Pulmonary artery endothelial cell (primary cell): Measurements from ENCODE around the gene PPP1R16B. TPM values are rescaled to one million over a fixed set of nuclear protein-coding genes. Genes with fewer than 3 reads are reported as not detected.

Experiments
- DNase-seq: peaks from one replicate; pipeline ENCODE4 v3.0.0-alpha.2; 2011; ENCODE audit warnings: low read depth, low spot score
- total RNA-seq: library from RNA; depleted of rRNA; stranded (reverse); fragments of >200 nt; gene quantifications from 2 replicates; pipeline ENCODE4 v1.2.3, GENCODE V29; 2014

PPP1R16B gene
- total RNA-seq, 1 donor from 2014 or later: 118 TPM

- DNase-seq: no peak
Observed at GRCh38 chr20:38874460-38875174, 69.1 kb downstream of the PPP1R16B start.

- peak; percentile 78 for DNase-seq
Observed at GRCh38 chr20:38875175-38875993, 69.9 kb downstream of the PPP1R16B start.

DNA sequence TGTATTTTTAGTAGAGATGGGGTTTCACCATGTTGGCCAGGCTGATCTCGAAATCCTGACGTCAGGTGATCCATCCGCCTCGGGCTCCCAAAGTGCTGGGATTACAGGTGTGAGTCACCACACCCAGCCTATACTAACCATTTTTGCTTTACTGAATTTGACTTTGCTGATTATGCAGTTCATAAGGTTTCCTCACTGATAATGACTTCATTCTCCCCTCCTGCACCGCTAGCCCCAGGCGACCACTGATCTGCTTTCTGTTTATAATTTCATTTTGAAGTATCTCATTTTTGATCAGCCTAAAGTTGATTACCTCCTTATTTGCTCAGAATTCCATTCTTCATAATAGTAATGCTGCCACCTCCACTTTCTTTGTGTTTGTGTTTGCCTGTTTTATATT is 72.0 kb downstream of the PPP1R16B start:
- no peak for DNase-seq

- DNase-seq: no peak
Observed at GRCh38 chr20:38878866-38879265, 73.4 kb downstream of the PPP1R16B start.

DNA sequence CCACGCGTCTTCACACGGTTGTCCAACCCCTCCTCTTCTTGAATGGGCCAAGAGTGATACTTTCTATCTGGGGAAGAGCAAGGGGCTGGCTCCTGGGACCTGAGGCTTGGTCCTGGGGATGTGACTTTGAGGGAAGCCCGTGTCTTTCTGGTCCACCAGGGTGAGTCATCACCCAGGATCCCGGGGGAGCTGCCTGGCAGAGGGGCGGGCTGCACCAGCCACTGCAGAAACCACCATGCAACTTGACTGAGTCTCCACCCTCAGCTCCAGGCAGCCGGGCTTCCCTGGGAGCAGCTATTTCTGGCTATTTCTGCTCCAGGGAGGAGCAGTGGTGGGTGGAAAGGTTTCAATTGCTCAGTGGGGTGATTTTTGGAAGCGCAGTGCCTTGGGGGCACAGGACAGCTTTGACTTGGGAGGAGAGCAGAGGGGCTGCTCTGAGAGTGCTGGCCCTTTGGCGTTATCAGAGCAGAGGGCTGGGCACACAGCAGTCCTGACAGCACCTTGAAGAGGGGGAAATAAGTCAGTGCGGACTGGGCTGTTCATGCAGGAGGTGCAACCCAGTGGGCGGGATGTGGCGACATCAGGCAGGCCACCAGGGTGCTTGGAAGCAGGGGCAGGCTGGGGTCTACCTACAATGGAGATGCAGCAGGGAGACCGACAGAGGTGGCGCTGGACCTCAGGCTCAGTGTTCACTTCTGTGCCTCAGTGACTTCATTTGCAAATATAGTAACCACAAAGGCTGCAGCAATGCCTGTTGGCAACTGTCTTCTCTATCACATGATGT is 75.6 kb downstream of the PPP1R16B start:
- no peak for DNase-seq

DNA sequence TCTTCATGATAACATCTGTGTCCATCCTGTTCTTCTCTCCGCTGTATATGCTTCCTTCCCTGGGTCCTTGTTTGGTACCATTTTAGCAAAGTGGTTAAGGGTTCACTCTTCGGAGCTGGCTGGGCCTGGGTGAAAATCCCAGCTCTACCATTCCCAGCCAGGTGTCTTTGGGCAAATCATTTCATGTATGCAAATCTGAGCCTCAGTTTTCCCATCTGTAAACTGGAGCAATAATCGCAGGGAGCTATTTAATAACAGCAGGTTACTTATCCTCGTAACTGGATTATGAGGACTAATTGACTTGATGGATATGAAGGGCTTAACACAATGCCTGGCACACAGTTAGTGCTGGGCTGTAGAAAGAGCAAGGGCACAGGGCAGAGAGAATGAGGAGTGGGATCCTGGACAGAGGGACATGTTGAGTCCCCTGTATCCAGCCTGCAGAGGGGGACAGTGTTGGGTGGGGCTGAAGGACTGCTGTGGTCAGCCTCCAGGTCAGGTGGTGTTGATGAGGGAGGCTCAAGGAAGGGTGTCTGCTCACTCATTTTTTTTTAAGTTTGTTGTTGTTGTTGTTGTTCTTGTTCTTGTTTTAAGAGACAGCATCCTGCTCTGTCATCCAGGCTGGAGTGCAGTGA is 76.4 kb downstream of the PPP1R16B start:
- DNase-seq: no peak

DNA sequence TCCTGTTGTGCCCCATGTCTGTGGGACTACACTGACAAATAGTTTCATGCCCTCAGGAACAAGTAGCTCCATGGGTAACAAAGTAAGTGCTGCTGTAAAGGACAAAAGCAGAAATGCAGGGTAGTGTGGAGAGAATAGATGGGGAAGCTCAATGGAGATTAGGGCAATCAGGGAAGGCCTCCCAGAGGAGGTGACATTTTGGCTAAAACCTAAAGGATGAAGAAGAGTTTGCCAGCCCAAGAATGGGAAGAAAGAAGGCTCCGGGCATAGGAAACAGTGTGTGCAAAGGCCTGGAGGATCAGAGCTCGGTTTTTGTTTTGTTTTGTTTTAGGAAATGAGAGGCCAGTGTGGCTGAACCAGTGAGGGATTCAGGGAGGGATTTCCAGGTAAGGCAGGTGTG is 77.1 kb downstream of the PPP1R16B start:
- DNase-seq: no peak

DNA sequence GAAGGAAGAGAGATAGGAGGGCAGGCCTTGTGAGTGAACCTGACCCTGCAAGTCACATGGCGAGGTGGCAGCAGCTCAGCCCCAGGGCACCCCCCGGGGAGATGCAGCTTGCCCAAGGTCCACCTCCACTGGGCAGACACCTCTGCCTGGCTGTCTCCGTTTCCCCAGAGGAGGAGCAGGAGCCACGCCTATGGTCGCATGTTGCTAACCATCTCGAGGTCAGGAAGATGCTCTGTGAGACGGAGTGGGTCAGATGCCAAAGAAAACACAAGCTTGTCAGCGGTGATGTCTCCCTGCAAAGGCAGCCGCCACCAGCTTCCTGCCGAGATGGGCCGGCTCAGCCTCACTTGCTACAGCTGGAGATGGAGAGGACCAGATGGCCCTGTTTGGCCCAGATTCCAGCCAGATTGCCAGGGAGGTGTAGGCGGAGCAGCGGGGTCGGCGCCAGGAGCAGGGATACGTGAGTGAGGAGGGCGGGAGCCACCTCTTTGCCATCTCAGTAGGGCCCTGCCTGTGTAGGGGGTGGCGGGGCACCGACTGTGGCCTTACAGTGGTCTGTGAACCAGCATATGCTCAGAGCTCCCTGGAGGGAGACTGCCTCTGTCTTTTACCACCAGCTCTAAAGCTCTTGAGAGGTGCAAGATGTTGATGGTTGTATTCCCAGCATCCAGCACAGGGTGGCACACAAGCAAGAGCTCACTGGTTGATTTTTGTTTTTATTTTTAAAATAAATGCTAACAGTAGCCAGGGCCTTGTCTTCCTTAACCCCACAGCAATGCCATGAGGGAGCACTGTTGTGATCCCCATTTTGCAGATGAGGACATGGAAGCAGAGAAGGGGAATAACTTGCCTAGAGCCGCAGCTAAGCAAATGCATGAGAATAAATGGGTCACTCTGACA is 77.8 kb downstream of the PPP1R16B start:
- DNase-seq: no peak

DNA sequence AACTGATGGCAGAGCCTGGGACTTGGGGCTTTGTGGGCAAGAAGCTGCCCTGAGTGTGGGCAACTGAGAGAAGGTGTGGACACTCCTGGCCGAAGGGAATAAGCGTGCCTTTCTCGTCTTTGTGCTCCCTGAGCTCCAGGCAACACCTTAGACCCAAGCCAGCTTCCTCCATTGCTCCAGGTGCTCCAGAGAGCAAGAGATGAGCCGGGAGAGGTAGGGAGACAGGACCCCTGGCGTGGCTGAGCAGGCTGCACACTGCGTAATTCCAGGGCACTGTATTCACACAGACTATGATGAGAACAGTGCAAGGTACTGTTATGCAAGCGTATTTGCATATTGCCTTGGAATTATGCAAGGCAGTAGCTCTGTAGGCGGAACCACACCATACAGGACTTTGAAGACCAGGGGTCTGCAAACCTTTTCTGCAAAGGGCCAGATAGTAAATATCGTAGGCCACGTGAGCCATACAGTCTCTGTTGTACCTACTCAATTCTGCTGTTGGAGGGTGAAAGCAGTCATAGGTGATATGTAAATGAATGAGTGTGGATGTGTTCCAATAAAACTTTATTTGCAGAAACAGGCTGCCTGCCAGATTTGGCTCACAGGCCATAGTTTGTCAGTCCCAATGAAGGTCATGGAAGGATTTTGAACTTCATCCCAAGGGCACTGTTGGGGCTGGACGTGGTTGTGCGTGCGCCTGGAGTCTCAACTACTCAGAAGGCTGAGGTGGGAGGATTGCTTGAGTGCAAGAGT is 78.7 kb downstream of the PPP1R16B start:
- no peak for DNase-seq

DNA sequence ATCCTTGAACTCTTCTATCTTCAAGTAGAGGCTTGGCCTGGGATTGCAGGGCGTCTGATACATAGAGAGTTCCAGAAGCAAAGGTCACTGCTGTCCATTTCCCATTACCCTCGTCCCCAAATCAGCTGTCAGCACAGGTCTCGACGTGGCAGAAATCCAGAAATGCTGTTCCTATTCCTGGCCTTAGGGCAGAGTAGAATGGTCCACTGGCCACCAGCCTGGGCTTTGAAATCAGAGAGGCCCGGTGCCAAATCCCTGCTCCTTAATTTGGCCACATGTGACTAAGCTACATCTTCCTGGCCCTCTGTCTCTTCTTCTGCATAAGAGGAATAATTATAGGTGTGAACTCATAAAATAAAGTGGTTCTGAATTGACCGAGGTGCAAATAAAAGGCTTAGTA is 79.9 kb downstream of the PPP1R16B start:
- no peak for DNase-seq

DNA sequence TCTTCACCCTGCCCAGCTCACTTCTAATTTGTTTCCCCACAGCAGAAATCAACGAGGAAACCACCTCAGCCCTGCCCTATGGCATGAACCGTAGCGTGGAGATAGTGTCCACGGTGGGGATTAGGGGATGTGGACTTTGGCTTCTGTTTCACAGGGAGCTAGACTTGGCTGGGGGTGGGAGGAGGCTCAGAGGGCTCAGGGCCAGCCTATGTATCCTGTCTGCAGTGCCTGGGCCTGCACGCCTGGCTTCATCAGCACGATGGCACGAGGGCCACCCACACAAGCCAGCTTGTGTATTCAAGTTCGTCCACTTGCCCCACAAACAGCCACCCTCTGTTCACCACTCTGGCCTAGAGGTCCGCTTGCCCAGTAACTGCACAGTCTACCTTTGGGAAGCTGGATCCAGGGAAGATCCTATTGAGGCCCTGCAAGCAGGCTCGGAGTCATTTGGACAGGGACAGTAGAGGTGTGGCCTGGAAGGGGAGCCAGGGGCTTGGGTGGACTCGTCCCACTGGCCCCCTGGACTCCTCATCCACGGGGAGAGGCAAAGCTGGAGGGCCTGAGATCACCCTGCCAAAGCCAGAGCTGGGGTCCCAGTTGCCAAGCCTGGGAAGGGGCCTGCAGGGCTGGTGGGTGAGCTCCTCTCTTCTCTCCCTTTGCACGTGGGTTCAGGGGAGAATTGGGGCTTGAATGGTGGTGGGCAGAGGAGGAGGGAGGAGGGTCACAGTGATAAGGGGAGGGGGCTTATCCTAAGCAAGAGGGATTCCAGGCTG is 82.7 kb downstream of the PPP1R16B start:
- DNase-seq: no peak

- DNase-seq: no peak
Observed at GRCh38 chr20:38889050-38889449, 83.6 kb downstream of the PPP1R16B start.

GRCh38 chr20:38889792-38890496 is 84.4 kb downstream of the PPP1R16B start:
- no peak for DNase-seq

GRCh38 chr20:38890497-38890818 is 85.0 kb downstream of the PPP1R16B start:
- no peak for DNase-seq

GRCh38 chr20:38892091-38892981 is 86.8 kb downstream of the PPP1R16B start:
- no peak for DNase-seq

GRCh38 chr20:38893056-38893564 is 87.6 kb downstream of the PPP1R16B start:
- no peak for DNase-seq

- DNase-seq: no peak
Observed at GRCh38 chr20:38893565-38894090, 88.1 kb downstream of the PPP1R16B start.
